ENCODE data around the gene CCDC174.

CCDC174 gene

DNA sequence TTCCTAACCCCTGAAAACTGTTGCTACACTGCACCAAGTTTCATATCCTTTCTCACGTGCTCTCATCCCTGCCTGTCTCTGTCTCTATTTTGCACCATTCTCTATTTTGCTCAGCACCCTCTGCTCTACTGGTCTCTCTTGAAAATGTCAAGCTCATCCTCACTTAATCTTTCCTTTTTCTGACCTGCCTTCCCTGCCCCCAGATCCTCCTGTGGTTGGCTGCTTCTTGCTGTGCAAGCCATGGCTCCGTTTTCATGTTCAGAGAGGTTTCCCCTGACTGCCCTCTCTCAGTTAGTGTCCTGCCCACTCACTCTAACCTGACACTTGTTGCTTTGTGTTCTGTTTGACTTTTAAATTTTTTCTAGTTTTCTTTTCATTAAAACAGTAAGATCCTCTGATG is 6.0 kb downstream of the CCDC174 start:
- DNase-seq: no peak

DNA sequence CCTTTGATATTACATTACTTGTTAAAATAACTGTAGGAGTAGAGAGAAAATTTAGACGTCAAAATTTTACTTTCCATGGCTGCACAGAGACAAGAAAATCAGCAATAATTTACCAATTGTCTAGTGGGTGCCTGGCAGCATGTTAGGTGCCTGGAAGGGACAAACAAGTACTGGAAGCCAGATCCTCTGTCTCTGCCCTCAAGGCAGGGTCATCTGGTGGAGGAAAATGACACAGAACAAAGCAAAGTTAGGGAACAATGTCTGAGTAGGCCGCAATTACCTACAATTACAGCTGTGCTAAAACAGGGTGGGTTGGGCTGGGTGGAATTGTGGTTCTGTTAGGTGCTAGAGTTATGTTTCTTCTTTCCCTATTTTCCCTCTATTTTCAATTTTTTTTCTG is 7.4 kb downstream of the CCDC174 start:
- no peak for DNase-seq

DNA sequence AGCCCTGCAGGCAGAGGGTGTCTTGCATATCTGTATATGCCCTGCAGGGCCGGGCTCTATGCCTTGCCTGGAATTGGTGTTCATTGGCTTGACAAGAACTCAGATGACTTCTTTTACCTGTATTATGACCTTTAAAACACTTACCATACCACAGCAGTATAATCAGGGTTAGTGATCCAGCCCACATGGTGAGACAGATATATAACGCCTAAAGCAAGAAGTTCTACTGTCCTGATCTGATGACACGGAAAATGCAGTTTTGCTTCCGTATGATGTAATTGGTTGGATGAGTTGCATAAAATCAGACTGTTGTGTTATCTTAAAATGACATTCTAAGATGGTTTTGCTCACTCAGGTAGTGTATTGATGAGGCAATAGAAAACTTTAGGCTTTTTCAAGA is 9.4 kb downstream of the CCDC174 start:
- DNase-seq: no peak

DNA sequence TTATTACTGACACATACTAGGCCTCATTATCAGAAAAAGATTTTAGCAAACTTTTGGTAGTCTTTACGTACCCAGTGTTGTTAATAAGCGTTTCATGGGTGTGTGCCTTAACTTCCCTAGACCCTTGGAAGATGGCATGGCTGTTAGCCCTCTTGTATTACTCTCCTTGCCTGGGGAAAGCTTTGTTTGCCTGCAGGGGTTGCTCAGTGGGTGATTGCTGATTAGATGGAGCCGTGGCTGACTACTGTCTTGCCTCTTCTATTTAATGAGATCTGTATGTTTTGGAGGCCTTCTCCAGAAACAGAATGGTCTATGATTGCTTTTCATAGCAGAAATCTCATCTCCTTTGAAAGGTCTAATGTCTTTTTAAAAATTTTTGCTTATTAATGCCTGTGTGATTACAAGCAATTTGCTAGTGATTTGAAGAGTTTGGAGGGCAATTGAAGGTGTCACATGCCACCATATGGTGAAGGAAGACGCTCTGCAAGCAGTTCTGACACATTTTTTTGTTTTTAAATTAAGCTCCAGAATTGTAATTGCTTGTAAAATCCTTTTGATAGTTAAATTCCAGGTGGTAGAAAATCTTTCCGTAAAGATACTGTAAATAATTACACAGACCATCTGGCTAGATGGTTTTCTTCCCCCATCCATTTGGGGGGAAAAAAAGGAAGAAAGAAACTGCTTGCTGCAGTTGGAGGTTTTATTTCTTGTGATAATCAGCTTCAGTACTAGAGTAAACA is 12.0 kb downstream of the CCDC174 start:
- no peak for DNase-seq

DNA sequence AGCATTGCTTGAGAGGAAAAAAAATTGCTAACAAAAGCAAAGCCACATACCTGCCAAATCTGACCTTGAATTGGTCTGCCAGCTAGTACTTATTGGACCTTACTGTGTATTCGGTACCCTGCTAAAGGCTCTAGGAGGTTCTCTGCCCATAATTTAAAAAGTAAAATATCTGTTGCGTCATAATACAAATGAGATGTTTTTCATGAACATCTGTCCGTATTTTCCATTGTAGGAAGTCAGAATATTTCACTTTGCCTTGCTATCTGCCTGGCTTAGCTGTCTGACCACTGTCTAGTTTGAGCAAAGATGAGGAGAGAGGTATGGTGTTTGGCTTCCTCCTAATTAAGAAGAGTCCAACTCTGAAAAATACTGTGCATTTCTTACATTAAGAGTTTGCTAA is 12.6 kb downstream of the CCDC174 start:
- no peak for DNase-seq

DNA sequence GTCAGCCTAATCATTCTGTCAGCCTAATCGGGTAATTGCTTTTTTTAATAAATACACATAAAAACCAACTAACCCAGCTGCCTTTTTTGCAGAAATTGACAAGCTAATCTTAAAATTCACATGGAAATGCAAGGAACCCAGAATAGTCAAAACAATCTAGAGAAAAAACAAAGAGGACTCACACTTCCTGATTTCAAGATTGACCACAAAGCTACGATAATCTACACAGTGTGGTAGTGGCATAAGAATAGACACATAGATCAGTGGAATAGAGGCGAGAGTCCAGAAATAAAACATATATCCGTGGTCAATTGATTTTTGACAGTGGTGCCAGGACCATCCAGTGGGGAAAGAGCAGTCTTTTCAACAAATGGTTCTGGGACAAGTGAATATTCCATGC is 21.0 kb downstream of the CCDC174 start:
- no peak for DNase-seq

DNA sequence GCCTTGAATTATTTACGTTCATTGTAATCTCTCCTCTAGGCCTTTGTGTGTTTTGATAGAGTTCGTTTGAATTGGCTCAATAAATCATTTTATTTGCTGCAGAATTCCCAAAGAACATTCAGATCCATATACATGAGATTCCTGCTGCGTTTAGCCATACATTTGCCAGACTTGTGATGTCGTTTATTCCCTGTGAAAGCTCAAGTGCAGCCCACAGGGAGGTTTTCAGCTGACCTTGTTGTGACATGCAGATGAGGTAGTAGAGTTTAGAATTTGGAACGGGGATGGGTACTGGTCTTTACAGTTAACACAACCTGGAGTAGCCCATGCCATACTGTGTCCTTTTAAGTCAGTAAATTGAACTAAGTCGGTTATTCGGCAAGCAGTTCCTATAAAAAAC is 23.3 kb downstream of the CCDC174 start, which contains the start of gene C3orf20:
C3orf20 (plus strand) TSS at position 301 of the 400 bp plus-strand sequence. CDS start 7,573 bp downstream, outside the sequence.
- no peak for DNase-seq

DNA sequence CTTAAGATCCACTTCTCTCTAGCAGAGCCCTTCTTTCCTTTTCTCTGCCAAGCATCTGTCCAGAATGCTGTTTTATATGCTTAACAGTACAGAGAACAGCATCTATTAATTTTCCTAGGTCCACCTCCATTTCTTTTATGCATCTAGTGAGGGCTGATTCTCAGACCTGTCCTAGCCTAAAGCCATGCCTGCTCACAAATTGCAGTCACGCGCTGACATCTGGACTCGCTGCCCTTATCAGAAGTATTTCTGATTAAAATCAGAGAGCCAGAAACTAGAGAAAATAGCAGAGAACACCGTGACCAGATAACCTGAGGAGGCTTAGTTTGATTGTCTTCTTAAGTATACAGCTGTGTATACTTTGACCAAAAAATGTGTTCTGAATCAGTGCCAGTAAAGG is 25.3 kb downstream of the CCDC174 start:
- DNase-seq: no peak

DNA sequence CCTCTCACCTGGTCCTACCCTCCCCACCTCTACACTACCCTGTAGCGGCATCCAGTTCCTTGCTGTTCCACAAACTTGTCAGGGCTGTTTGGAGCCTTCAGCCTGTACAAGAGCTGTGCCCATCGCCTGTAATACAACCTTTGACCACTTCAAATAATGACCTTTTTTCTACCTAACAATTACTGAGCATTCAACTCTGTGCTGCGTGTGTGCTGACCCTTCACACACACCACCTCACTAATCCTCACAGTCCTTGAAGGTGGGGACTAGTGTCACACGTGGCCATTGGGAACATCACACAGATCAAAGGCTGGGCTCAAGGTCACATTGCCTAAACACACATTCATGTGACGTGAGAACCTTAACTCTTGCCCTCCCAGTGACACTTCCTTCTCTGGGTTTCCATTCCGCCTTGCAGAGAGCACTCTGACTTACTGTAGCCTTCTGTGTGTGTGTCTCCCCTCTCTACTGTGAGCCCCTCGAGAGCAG is 26.5 kb downstream of the CCDC174 start:
- no peak for DNase-seq

DNA sequence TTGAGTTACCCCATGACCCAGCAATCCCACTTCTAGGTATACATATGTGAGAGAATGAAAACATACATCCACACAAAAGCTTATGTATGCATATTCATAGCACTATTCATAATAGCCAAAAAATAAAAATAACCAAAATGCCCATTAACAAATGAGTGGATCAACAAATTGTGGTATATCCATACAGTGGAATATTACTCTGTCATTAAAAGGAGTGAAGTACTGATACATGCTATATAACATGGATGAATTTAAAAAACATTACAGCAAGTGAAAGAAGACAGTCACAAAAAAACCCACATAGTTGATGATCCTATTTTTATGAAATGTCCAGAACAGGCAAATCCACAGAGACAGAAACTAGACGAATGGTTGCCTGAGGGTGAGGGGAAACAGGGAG is 28.6 kb downstream of the CCDC174 start:
- no peak for DNase-seq

DNA sequence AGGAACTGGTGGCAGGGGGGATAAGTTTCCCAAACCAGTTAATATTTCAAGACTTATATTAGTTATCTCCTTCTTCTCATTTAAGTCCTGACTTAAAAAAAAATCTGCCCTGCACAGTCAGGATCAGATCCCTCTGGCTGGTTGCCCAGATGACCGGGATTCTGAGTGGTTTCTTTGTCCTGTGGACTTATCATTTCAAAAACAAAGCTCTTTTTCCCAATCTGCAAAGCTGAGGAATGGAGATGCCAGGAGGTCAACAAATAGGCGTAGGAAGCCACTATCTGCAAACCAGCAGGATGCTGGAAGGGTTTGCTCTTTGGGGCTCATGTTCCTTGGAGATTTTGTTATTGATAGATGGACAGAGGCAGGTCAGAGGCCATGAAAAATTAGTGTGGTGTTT is 29.2 kb downstream of the CCDC174 start:
- peak; percentile 4 for DNase-seq

DNA sequence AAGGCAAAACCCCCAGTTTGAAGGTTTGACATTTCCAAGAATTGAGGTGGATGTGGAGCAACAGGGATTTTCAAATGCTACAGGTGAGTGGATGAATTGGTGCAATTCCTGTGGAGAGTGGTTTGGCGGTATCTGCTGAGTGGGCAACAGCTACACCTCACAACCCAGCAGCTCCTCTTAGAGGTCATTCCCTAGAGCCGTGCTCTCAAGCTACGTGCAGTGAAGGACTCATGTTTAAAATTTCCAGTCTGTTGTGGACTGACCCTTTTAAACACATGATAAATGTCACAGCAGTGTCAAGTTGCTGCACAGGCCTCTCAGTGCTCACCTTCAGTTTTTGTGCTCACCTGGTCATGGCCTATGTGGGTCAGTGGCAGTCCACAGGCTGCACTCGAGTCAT is 32.9 kb downstream of the CCDC174 start:
- no peak for DNase-seq

DNA sequence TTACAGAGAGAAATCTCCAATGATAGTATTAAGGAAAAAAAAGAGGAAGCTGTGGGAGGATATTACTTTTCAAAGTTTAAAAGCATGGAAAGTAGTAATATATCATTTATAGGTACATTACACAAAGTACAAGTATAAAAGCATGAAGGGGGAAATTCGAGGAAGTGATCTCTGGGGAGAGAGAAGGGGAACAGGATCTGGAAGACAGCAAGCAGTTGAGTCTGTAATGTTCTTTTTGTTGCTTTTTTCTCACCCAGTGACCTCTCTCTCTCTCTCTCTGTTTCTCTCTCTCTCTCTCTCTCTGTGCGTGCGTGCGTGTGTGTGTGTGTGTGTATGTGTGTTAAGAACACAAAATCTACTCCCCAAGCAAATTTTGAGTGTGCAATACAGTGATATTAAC is 33.6 kb downstream of the CCDC174 start:
- no peak for DNase-seq

DNA sequence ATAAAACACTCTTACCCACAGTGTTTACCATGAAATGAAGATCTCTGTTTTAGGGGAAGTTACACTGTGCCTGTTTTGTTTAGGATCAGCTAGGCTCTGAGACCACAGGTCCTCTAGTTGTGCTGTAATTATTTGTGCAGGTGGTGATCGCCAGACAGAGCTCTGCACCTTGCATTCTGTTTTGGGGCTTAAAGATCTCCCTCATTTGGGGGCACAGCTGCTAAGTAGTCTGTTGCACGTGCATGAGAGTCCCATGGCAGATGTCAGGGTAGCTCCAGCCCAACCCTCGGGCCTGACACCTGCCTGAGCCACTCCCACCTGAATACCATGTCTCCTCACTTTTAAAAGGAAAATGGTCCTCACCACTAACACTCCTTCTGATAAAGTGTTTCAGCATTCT is 35.8 kb downstream of the CCDC174 start:
- no peak for DNase-seq

DNA sequence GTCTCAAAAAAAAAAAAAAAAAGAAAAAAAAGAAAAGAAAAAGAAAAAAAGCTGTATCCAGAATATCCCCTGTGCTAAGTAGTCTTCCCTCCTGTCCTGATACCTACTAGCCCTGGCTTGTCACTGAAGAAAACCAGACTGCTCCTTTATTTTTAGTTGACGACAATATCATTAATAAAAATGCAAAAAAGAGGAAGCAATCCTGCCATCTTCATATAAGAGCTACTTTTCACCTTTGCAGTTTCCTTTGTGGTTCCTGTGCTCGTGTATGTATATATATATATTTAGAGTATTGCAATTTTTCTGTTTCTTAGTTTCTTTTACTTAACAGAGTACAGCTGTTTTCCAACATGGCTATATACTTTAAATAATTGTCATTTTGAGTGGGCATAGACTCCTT is 37.0 kb downstream of the CCDC174 start:
- no peak for DNase-seq

DNA sequence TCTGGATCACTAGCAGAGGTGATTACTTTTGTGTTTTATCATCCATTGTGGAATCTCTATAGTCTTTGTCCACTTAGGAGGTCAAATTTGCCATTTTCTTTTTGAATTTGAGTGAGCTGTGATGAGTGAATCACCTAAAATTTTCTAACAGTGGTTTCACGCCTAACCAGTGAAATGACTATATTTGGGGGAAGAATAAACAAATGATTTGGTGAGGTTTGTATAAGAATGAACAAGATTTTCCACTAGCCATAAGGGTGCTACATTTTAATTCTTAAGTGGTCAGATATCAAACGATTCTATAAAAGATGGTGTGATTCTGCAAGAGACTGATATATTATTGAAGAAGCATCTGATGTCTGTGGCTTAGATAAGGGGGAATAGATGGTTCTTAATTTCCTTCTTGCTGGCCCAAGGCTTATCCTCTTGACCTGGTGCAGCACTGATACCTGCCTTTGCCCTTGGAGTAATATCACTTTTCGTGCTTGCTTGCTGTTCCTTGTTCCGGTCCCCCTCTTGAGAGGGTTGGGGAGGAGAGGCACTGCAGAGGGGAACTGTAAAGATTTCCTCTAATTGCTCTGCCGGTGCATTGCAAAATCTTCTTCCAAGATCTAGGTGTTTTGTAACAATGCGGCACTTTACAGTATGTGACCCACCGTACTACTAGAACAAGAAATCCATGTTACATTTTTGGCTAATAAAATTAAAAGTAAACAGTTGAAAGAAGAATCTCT is 37.9 kb downstream of the CCDC174 start:
- DNase-seq: no peak

DNA sequence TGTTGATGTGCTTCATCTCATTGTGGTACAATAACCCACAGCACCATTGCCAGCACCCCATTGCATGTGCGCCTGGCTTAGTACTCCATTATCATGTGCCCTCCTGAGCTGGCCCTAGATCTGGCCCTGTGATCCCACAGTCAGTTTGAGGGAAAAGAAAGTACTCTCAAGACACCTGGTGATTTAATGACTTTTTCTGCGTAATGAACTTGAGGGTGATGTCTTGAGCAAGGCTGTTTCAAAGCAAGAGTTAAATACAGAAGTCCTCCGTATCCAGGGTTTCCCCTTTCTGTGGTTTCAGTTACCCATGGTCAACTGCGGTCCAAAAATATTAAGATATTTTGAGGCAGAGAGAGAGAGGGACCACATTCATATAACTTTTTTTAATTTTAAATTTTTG is 39.7 kb downstream of the CCDC174 start:
- DNase-seq: no peak

DNA sequence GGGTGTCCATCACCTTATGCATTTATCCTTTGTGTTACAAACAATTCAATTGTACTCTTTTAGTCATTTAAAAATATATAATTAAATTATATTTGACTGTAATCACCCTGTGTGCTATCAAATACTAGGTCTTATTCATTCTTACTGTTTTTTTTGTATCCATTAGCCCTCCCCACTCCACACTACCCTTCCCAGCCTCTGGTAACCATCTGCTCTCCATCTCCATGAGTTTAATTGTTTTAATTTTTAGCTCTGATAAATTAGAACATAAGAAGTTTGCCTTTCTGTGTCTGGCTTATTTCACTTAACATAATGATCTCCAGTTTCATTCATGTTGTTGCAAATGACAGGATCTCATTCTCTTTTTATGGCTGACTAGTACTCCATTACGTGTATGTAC is 40.2 kb downstream of the CCDC174 start:
- no peak for DNase-seq

DNA sequence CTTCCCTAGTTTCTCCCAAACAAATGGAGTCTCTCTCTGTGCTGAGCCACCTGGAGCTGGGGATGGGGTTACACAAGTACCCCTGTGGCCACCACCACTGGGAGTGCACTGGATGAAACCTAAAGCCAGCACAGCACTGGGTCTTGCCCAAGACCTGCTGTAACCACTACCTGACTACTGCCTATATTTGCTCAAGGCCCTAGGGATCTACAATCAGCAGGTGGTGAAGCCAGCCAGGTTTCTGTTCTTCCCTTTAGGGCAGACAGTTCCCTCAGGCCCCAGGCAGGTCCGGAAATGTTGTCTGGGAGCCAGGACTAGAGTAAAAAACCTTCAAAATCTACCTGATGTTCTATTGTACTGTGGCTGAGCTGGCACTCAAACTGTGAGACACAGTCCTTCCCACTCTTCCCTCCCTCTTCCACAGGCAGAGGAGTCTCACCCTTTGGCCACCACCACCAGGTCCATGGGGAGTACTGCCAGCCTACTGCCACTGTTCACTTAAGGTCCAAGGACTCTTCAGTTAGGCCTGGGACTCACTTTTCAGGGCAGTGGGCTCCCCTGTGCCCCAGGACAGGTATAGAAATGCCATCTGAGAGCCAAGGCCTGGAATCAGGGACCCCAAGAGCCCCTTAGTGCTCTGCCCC is 47.2 kb downstream of the CCDC174 start:
- no peak for DNase-seq

DNA sequence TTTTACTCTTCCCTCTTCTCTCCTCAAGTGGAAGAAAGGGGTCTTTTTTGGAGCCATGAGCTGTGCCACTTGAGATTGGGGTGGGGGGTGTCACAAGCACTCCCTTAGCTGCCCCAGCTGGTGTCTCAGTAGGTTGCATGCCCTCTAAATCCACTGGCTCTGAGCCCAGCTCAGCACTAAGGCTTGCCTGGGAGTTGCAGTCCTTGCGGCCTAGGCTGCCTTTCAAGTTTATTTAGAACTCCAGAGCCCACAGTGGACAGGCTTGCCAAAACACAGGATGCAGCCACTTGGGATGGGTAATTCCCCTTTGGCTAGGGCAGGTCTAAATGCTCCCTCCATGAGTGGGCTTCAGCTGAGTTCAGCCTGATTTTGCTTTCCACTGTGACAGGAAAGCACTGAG is 48.1 kb downstream of the CCDC174 start:
- DNase-seq: no peak

DNA sequence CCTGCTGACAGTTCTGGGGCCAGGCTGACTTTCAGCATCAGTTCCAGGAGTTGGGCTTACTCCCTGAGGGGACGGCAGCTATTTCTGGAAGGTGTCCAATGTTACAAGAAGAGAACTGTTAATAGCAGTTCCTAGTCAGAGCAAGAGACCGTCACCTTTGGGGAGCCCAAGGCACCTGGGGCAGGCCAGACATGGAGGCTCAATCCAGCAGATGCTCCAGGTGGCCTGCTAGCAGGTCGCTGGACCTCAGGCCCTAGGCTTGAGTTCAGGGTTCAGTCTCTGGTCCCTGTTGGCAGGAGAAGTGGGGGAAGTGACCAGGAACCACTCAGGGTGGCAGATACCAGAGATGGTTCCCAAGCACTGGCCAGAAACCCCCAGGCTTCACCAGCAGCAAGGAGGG is 49.3 kb downstream of the CCDC174 start:
- DNase-seq: no peak

DNA sequence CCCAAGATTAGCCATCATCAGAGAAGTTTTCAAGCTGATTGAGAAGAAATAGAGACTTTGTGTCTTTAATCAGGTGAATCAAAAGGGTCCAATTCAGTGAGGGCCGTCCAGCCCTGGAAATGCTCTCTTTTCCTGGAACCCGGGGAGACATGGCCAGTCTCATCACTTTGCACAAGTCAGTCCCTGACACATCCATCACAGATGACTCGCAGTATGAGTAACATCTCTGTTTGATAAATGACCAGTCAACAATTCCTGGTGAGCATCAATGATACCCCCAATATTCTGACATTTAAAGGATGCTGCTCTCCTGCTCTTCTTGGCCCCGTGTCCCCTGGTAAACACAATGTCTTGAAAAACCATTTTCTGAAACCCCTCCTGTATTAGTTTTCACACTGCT is 50.1 kb downstream of the CCDC174 start:
- no peak for DNase-seq

DNA sequence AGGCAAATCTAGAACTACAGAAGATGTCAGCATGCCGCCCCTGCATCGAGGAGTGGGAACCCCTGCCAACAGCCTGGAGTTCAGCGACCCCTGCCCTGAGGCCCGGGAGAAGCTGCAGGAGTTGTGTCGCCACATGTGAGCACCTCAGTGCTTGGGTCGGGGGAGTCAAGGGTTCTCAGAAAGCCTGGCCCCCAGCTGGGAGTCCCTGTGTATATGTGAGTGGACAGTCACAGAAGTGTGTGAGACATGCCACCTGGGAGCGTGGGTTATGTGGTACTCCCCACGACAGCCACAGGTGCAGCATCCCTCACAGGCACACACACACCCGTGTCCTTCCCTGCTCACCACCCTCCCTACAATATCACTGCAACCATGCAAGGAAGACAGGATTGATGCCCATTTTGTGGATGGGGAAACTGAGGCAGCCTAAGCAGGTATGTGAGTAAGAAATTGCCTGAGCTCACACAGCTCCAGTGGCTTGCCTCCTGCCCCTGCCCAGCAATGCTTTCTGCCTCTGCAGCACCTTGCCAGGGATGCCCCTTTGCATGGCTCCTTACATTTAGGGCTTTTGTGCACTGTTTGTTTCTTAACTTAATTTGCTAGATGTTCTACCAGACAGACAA is 51.7 kb downstream of the CCDC174 start:
- DNase-seq: no peak
